ENCODE results near the gene METTL4. TPM values are rescaled to one million over a fixed set of nuclear protein-coding genes. Genes with fewer than 3 reads are reported as not detected.

The METTL4 gene
- total and polyA plus RNA-seq, 9 of the 15 experiments (the other 6 are each of a cell fraction or from before 2014, with no cell fraction given) = 7.9 to 32.8 (median 22.1) TPM

DNA sequence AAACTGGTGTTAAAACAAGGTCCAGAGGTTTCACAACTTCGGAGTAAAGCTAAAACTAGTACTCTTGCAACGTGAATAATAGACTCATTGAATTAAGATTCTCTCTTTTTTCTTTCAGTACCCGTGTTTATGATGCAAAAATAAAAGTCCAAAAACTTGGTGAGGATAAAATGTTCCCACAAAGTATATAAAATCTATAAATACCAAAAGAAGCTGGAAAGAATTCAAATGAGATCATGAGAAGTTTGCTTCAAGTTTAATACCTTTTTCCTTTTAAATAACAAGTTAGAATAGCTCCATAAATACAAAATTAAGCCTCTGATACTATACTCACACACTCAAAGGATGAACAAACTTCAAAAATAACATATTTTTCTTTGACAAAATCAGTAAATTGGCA, 34.0 kb downstream of the METTL4 start:
- Histone ChIP-seq H4K20me1 (replicated peaks; ENCODE audit: control insufficient read depth, insufficient read depth, low read length) (no peaks in the 10 kb centered on the region), H3K79me2 (ENCODE audit: control insufficient read depth, insufficient read depth, low read length) (no peaks in the 10 kb centered on the region), H3K9ac (ENCODE audit: insufficient read depth in 1 of 2, low read depth in 2 of 2, low read length in 2 of 2) (no peak overlapping the region), H3K4me1 (replicated peaks in 1 of 2; ENCODE audit: control insufficient read depth in 2 of 2, insufficient read depth in 2 of 2, low read length in 2 of 2) (no peaks in the 10 kb centered on the region), H3K4me3 (no peak overlapping the region), H3K27me3 (ENCODE audit: control insufficient read depth in 2 of 2, insufficient read depth in 2 of 2, low read length in 2 of 2) (no peaks in the 10 kb centered on the region), H3K9me3 (replicated peaks; ENCODE audit: control insufficient read depth, insufficient read depth, low read depth, low read length) (no peaks in the 10 kb centered on the region), H3K27ac (ENCODE audit: extremely low read depth, low read depth, low read length) (no peak overlapping the region), H3K9me1 (ENCODE audit: control insufficient read depth, insufficient read depth, low read length) (no peaks in the 10 kb centered on the region), H3K36me3 (ENCODE audit: control insufficient read depth, insufficient read depth, low read length) (peaks cover 17% of the 10 kb centered on the region; the same call in 2 of the 3 replicates), H3K4me2 (ENCODE audit: insufficient read depth, low read length) (no peak overlapping the region), H2AFZ (ENCODE audit: low read depth, low read length) (no peak overlapping the region)
- DNase-seq (ENCODE audit: extremely low read depth in 1 of 4, low spot score in 3 of 4) (no peak), ATAC-seq (no peak), FAIRE-seq (no peak)
- 24% methylated on average over 3 of the region's 3 CpGs for WGBS (ENCODE audit: insufficient coverage, low coverage, missing lambda C conversion rate)
- BruUV-seq (replicated peaks) = no TSS peak
- intact Hi-C loops (cut with micrococcal nuclease) (no loop called here), in situ Hi-C loops (cut with MboI) (loop anchor here (5.0 to 25.0 kb wide), 2 partner anchors 425 to 950 kb away; no protein-coding TSS in a partner anchor)
- no peak for TF ChIP-seq GMEB1 (CRISPR knock-in tag; IDR thresholded peaks at IDR 0.05)
- no peak for TF ChIP-seq BACH1 (tag; IDR thresholded peaks at IDR 0.05)
- TF ChIP-seq ATF7 (IDR thresholded peaks at IDR 0.05) = no peak
- POLR2A ChIA-PET = no interaction called here
- CTCF ChIA-PET (ENCODE audit: low intra/inter-chr PET ratio) = no interaction called here

GRCh38 chr18:2536493-2536892, 34.8 kb downstream of the METTL4 start:
- H3K4me1 ChIP-seq (replicated peaks in 1 of 2; ENCODE audit: control insufficient read depth in 2 of 2, insufficient read depth in 2 of 2, low read length in 2 of 2) = no peaks in the 10 kb centered on the region
- ATAC-seq = no peak
- H3K9ac ChIP-seq (ENCODE audit: insufficient read depth in 1 of 2, low read depth in 2 of 2, low read length in 2 of 2) = no peak overlapping the region
- H3K27me3 ChIP-seq (ENCODE audit: control insufficient read depth in 2 of 2, insufficient read depth in 2 of 2, low read length in 2 of 2) = no peaks in the 10 kb centered on the region
- H3K4me3 ChIP-seq = no peak overlapping the region
- H4K20me1 ChIP-seq (replicated peaks; ENCODE audit: control insufficient read depth, insufficient read depth, low read length) = no peaks in the 10 kb centered on the region
- no peaks in the 10 kb centered on the region for H3K79me2 ChIP-seq (ENCODE audit: control insufficient read depth, insufficient read depth, low read length)
- no peaks in the 10 kb centered on the region for H3K9me3 ChIP-seq (replicated peaks; ENCODE audit: control insufficient read depth, insufficient read depth, low read depth, low read length)
- H3K36me3 ChIP-seq (ENCODE audit: control insufficient read depth, insufficient read depth, low read length) = peaks cover 16% of the 10 kb centered on the region; the same call in 2 of the 3 replicates
- no peak for DNase-seq (ENCODE audit: extremely low read depth in 1 of 4, low spot score in 3 of 4)
- H2AFZ ChIP-seq (ENCODE audit: low read depth, low read length) = no peak overlapping the region
- H3K4me2 ChIP-seq (ENCODE audit: insufficient read depth, low read length) = no peak overlapping the region
- BruUV-seq (replicated peaks) = no TSS peak
- intact Hi-C loops (cut with micrococcal nuclease) (no loop called here), in situ Hi-C loops (cut with MboI) (loop anchor here (5.0 to 25.0 kb wide), 2 partner anchors 424 to 949 kb away; no protein-coding TSS in a partner anchor)
- CTCF ChIA-PET (ENCODE audit: low intra/inter-chr PET ratio) = no interaction called here
- no peaks in the 10 kb centered on the region for H3K9me1 ChIP-seq (ENCODE audit: control insufficient read depth, insufficient read depth, low read length)
- POLR2A ChIA-PET = interaction anchor here (1.4 kb wide), 1 partner anchor 13 kb away, joined by 3 read pairs; no protein-coding TSS in a partner anchor
- FAIRE-seq = peak; percentile 46
- WGBS (ENCODE audit: insufficient coverage, low coverage, missing lambda C conversion rate) = 41% methylated on average over 4 of the region's 4 CpGs
- H3K27ac ChIP-seq (ENCODE audit: extremely low read depth, low read depth, low read length) = no peak overlapping the region
- TF ChIP-seq PHTF2 (CRISPR knock-in tag; IDR thresholded peaks at IDR 0.05) = no peak
- TF ChIP-seq, protein P1, sequence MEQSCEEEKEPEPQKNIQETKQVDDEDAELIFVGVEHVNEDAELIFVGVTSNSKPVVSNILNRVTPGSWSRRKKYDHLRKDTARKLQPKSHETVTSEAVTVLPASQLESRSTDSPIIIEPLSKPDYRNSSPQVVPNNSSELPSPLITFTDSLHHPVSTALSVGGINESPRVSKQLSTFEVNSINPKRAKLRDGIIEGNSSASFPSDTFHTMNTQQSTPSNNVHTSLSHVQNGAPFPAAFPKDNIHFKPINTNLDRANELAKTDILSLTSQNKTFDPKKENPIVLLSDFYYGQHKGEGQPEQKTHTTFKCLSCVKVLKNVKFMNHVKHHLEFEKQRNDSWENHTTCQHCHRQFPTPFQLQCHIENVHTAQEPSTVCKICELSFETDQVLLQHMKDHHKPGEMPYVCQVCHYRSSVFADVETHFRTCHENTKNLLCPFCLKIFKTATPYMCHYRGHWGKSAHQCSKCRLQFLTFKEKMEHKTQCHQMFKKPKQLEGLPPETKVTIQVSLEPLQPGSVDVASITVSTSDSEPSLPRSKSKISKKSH (CRISPR knock-in tag; IDR thresholded peaks at IDR 0.05) = no peak
- no peak for TF ChIP-seq RHOXF2B (CRISPR knock-in tag; conservative IDR thresholded peaks at IDR 0.05)
- TF ChIP-seq JUND (IDR thresholded peaks at IDR 0.05; ENCODE audit: borderline replicate concordance, low read depth, low read length) = no peak
- TF ChIP-seq JUND (tag; IDR thresholded peaks at IDR 0.05; ENCODE audit: borderline replicate concordance, low read depth, low read length) = no peak
- no peak for TF ChIP-seq ZNF146 (CRISPR knock-in tag; IDR thresholded peaks at IDR 0.05; ENCODE audit: unreplicated experiment)
- no peak for TF ChIP-seq TAF1 (IDR thresholded peaks at IDR 0.05; ENCODE audit: control insufficient read depth, extremely low read depth, insufficient read depth, low read length, severe bottlenecking)
- TF ChIP-seq CBX5 (IDR thresholded peaks at IDR 0.05; ENCODE audit: borderline replicate concordance, low read depth) = no peak
- no peak for TF ChIP-seq GABPB2 (CRISPR knock-in tag; conservative IDR thresholded peaks at IDR 0.05)

Data from K562 (cell line).